Thyroid gland (tissue), 4 donors: ENCODE results near the gene ADNP.

Experiments
- CTCF ChIP-seq, 6 experiments: fragments of 200-600 bp in 3 of 6; fragments of 450-650 bp in 3 of 6; sonication (generic) in 3 of 6; IDR thresholded peaks; one replicate each; pipeline ENCODE4 v1.5.1; 2016 to 2019; ENCODE audit warnings: antibody characterized with exemption in 6 of 6, mild to moderate bottlenecking in 2 of 6, inconsistent platforms in 1 of 6, moderate library complexity in 1 of 6
- POLR2A ChIP-seq, 2 donors: fragments of 450-650 bp; IDR thresholded peaks; one replicate each; pipeline ENCODE4 v1.6.1; 2017; ENCODE audit warnings: antibody characterized with exemption in 2 of 2, mild to moderate bottlenecking in 2 of 2, moderate library complexity in 1 of 2

GRCh38 chr20:50886184-50886790 is 45.0 kb downstream of the ADNP start:
- TF ChIP-seq CTCF (IDR thresholded peaks at IDR 0.05) (no peak), POLR2A (IDR thresholded peaks at IDR 0.05) (no peak)
